Upper lobe of right lung (tissue), 1 donor: ENCODE results near the gene USP10. TPM values are rescaled to one million over a fixed set of nuclear protein-coding genes. Genes with fewer than 3 reads are reported as not detected.

Source experiments
- ATAC-seq: fragments of 200-7000 bp; cut with Tn5 transposase; one replicate; pipeline ENCODE4 v1.9.1; 2020; ENCODE audit warnings: mild to moderate bottlenecking, moderate library complexity
- DNase-seq: peaks from one replicate; pipeline ENCODE4 v3.0.0-alpha.2; 2020
- H3K27ac ChIP-seq: fragments of 200-600 bp; one replicate; pipeline ENCODE4 v1.8.0; 2022
- H3K27me3 ChIP-seq: fragments of 200-600 bp; one replicate; pipeline ENCODE4 v1.8.0; 2022; ENCODE audit warnings: mild to moderate bottlenecking
- H3K36me3 ChIP-seq: fragments of 200-600 bp; one replicate; pipeline ENCODE4 v1.8.0; 2022
- H3K4me1 ChIP-seq: fragments of 200-600 bp; one replicate; pipeline ENCODE4 v1.8.0; 2022
- H3K4me3 ChIP-seq: fragments of 200-600 bp; one replicate; pipeline ENCODE4 v1.8.0; 2022; ENCODE audit warnings: mild to moderate bottlenecking
- H3K9me3 ChIP-seq: fragments of 200-600 bp; one replicate; pipeline ENCODE4 v1.8.0; 2022
- intact Hi-C: fragments of 100-400 bp; cut with DNase I; formaldehyde crosslinking; loops from one replicate; pipeline ENCODE4 v1.11.0; 2022
- total RNA-seq: library from RNA; stranded (reverse); fragmentation: NEBNext Ultra II Directional; extraction: Animal tissue kit (Norgen Biotek cat#: 25700); gene quantifications from one replicate; pipeline ENCODE4 v1.2.1, GENCODE V29; 2021
- TF ChIP-seq, protein P1 (sequence below): fragments of 200-600 bp; IDR thresholded peaks from one replicate; pipeline ENCODE4 v1.8.0; 2022; ENCODE audit warnings: antibody characterized with exemption
- donor health status: DM: no; HTN: yes; CAD: no; lungs with severe emphysema.

The USP10 gene
- total RNA-seq, 1 donor from 2014 or later = 59.6 TPM

GRCh38 chr16:84788920-84789391 is 89.2 kb downstream of the USP10 start:
- H3K27ac ChIP-seq = no peak overlapping the region
- TF ChIP-seq, protein P1, sequence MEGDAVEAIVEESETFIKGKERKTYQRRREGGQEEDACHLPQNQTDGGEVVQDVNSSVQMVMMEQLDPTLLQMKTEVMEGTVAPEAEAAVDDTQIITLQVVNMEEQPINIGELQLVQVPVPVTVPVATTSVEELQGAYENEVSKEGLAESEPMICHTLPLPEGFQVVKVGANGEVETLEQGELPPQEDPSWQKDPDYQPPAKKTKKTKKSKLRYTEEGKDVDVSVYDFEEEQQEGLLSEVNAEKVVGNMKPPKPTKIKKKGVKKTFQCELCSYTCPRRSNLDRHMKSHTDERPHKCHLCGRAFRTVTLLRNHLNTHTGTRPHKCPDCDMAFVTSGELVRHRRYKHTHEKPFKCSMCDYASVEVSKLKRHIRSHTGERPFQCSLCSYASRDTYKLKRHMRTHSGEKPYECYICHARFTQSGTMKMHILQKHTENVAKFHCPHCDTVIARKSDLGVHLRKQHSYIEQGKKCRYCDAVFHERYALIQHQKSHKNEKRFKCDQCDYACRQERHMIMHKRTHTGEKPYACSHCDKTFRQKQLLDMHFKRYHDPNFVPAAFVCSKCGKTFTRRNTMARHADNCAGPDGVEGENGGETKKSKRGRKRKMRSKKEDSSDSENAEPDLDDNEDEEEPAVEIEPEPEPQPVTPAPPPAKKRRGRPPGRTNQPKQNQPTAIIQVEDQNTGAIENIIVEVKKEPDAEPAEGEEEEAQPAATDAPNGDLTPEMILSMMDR = no peak
- no peaks in the 10 kb centered on the region for H3K27me3 ChIP-seq
- no peaks in the 10 kb centered on the region for H3K9me3 ChIP-seq
- H3K4me3 ChIP-seq = no peak overlapping the region
- peaks cover 9% of the 10 kb centered on the region for H3K4me1 ChIP-seq
- no peak for DNase-seq
- no peak for ATAC-seq
- no peaks in the 10 kb centered on the region for H3K36me3 ChIP-seq
- intact Hi-C loops = no loop called here

GRCh38 chr16:84789431-84789830 is 89.6 kb downstream of the USP10 start:
- H3K9me3 ChIP-seq = no peaks in the 10 kb centered on the region
- H3K27me3 ChIP-seq = no peaks in the 10 kb centered on the region
- peaks cover 9% of the 10 kb centered on the region for H3K4me1 ChIP-seq
- TF ChIP-seq, protein P1 = no peak
- H3K27ac ChIP-seq = no peak overlapping the region
- no peak for DNase-seq
- intact Hi-C loops = no loop called here
- H3K36me3 ChIP-seq = no peaks in the 10 kb centered on the region
- ATAC-seq = no peak
- no peak overlapping the region for H3K4me3 ChIP-seq

DNA sequence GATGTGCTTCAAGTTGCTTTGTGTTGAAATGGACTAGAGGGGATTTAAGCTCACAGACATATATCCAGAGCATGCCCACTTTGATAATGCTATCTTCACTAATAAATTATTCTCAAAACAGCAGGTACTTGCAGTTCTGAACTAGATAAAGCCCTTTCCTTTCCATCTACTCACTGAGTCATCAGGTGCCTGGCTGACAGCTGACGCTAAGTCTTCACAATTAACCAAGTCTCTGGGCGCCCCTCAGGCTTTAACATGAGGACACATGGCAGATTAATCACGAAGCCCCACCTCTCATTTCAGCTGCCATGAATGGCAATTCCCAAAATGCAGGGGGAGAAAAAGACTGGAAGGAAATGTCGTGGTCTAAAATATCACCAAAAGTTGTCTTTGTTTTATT is 90.5 kb downstream of the USP10 start:
- ATAC-seq (no peak), DNase-seq (no peak)
- Histone ChIP-seq H3K27ac (no peak overlapping the region), H3K4me1 (peaks cover 9% of the 10 kb centered on the region), H3K9me3 (no peaks in the 10 kb centered on the region), H3K27me3 (no peaks in the 10 kb centered on the region), H3K36me3 (no peaks in the 10 kb centered on the region), H3K4me3 (no peak overlapping the region)
- intact Hi-C loops = no loop called here
- TF ChIP-seq, protein P1 = no peak

GRCh38 chr16:84791088-84791487 is 91.3 kb downstream of the USP10 start:
- Histone ChIP-seq H3K4me3 (no peak overlapping the region), H3K36me3 (no peaks in the 10 kb centered on the region), H3K4me1 (peaks cover 5% of the 10 kb centered on the region), H3K9me3 (no peaks in the 10 kb centered on the region), H3K27me3 (no peaks in the 10 kb centered on the region), H3K27ac (no peak overlapping the region)
- DNase-seq (no peak), ATAC-seq (peak; percentile 48)
- intact Hi-C loops = no loop called here
- TF ChIP-seq, protein P1 = no peak

- Histone ChIP-seq H3K4me1 (peaks cover under 1% of the 10 kb centered on the region), H3K36me3 (no peaks in the 10 kb centered on the region), H3K27ac (no peak overlapping the region), H3K27me3 (no peaks in the 10 kb centered on the region), H3K9me3 (no peaks in the 10 kb centered on the region), H3K4me3 (no peak overlapping the region)
- DNase-seq (no peak), ATAC-seq (no peak)
- TF ChIP-seq, protein P1 = no peak
- intact Hi-C loops = no loop called here
Observed at GRCh38 chr16:84791501-84791900, 91.7 kb downstream of the USP10 start.

DNA sequence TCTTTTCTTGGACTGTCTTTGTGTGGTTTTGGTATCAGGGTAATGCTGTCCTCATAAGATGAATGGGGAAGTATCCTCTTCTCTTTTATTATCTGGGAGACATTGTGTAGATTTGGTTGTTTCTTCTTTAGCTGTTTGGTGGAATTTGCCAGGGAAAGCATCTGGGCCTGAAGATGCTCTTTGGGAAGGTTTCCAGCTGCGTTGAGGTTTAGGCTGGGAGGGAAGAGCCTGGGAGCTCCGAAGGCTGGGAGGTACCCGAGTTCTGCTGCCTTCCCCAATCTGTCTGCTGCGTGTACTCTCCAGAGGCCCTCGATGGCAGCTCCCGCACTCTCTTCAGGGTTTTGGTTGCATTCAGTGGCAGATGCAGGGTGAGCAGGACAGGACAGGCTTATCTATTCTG is 94.4 kb downstream of the USP10 start:
- DNase-seq (no peak), ATAC-seq (no peak)
- H3K36me3 ChIP-seq = no peaks in the 10 kb centered on the region
- no peak overlapping the region for H3K27ac ChIP-seq
- no peaks in the 10 kb centered on the region for H3K9me3 ChIP-seq
- no peaks in the 10 kb centered on the region for H3K4me1 ChIP-seq
- TF ChIP-seq, protein P1 = no peak
- intact Hi-C loops = no loop called here
- no peaks in the 10 kb centered on the region for H3K27me3 ChIP-seq
- no peak overlapping the region for H3K4me3 ChIP-seq
